Testis (tissue), 3 donors: ENCODE data around the gene MYOZ3. TPM values are rescaled to one million over a fixed set of nuclear protein-coding genes. Genes with fewer than 3 reads are reported as not detected.
A peak's percentile ranks its signal among the peaks of the same experiment; 100 is the strongest.

Source experiments
- DNase-seq: peaks from one replicate; pipeline ENCODE4 v3.0.0-alpha.2; 2019
- H3K27ac ChIP-seq, 2 donors: fragments of 200-600 bp; sonication (generic); one replicate each; pipeline ENCODE4 v1.5.1; 2019
- H3K27me3 ChIP-seq: fragments of 200-600 bp; sonication (generic); one replicate; pipeline ENCODE4 v1.5.1; 2019
- H3K36me3 ChIP-seq: fragments of 200-600 bp; sonication (generic); one replicate; pipeline ENCODE4 v1.5.1; 2017; ENCODE audit warnings: low read depth; ENCODE audit errors: missing control alignments
- H3K4me1 ChIP-seq: fragments of 200-600 bp; sonication (generic); one replicate; pipeline ENCODE4 v1.5.1; 2019
- H3K4me3 ChIP-seq, 2 donors: fragments of 200-600 bp; sonication (generic); one replicate each; pipeline ENCODE4 v1.5.1; 2017 to 2019
- H3K9me3 ChIP-seq: fragments of 200-600 bp; sonication (generic); one replicate; pipeline ENCODE4 v1.5.1; 2017
- CTCF ChIP-seq, 3 experiments: fragments of 450-650 bp in 2 of 3; fragments of 200-600 bp in 1 of 3; sonication (generic) in 1 of 3; IDR thresholded peaks; one replicate each; pipeline ENCODE4 v1.5.1; 2016 to 2019; ENCODE audit warnings: antibody characterized with exemption in 3 of 3, mild to moderate bottlenecking in 2 of 3, moderate library complexity in 1 of 3
- POLR2A ChIP-seq: fragments of 450-650 bp; IDR thresholded peaks from one replicate; pipeline ENCODE4 v1.6.1; 2017; ENCODE audit warnings: antibody characterized with exemption, mild to moderate bottlenecking, moderate library complexity
- WGBS, 2 donors: methylation state at CpG; one replicate each; pipeline ENCODE4 v1.1.5; 2018; 5-methylcytosine and 5-hydroxymethylcytosine counted together
- intact Hi-C: fragments of 100-400 bp; cut with DNase I; formaldehyde crosslinking; loops from one replicate; pipeline ENCODE4 v1.15.1; 2023; ENCODE audit warnings: low total_unique reads
- polyA plus RNA-seq: library from polyadenylated mRNA; stranded (reverse); fragments of 350-450 nt; fragmentation: Illumina TruSeq; extraction: RNeasy Lipid Tissue Mini Kit (QIAGEN cat#74804); gene quantifications from one replicate; pipeline ENCODE4 v1.2.3, GENCODE V29; 2014; ENCODE audit warnings: low read depth, low replicate concordance; ENCODE audit not compliant: insufficient read depth
- total RNA-seq, 2 donors: library from RNA; depleted of rRNA; stranded (reverse); fragments of >200 nt; gene quantifications; one replicate each; pipeline ENCODE4 v1.2.3, GENCODE V29; 2016

Gene MYOZ3
- total and polyA plus RNA-seq, 3 donors from 2014 or later, result 10.4 to 12.7 (median 12.0) TPM

- Histone ChIP-seq H3K4me1 (peaks cover 69% of the 10 kb centered on the region), H3K4me3 (no peak overlapping the region), H3K9me3 (no peaks in the 10 kb centered on the region), H3K36me3 (no peaks in the 10 kb centered on the region), H3K27me3 (no peaks in the 10 kb centered on the region), H3K27ac (peak overlapping the region; percentile 42 to 88)
- no peak for TF ChIP-seq CTCF (IDR thresholded peaks at IDR 0.05)
- TF ChIP-seq POLR2A, result no peak
- intact Hi-C loops, result no loop called here
- no peak for DNase-seq
- WGBS, 2 donors, result 75 to 78% methylated on average over 6 of the region's 6 CpGs
Measured at GRCh38 chr5:150638488-150639376, 22.3 kb upstream of the MYOZ3 start.

GRCh38 chr5:150639377-150639692 lies 21.7 kb upstream of the MYOZ3 start:
- 76 to 93% methylated on average over 3 of the region's 3 CpGs for whole genome bisulfite sequencing, 2 donors
- no peak for DNase-seq
- Histone ChIP-seq H3K4me3 (no peak overlapping the region), H3K27me3 (no peaks in the 10 kb centered on the region), H3K4me1 (peaks cover 73% of the 10 kb centered on the region), H3K36me3 (no peaks in the 10 kb centered on the region), H3K9me3 (no peaks in the 10 kb centered on the region), H3K27ac (peak overlapping the region; percentile 42 to 88)
- TF ChIP-seq POLR2A (no peak), CTCF (IDR thresholded peaks at IDR 0.05) (no peak)
- intact Hi-C loops, result no loop called here

- peak; percentile 48 for DNase-seq
- Histone ChIP-seq H3K36me3 (no peaks in the 10 kb centered on the region), H3K27ac (peak overlapping the region; percentile 42 to 88), H3K9me3 (no peaks in the 10 kb centered on the region), H3K27me3 (no peaks in the 10 kb centered on the region), H3K4me3 (no peak overlapping the region), H3K4me1 (peaks cover 77% of the 10 kb centered on the region)
- no peak for TF ChIP-seq POLR2A
- TF ChIP-seq CTCF (IDR thresholded peaks at IDR 0.05), result no peak
- intact Hi-C loops, result no loop called here
- WGBS, 2 donors, result 49 to 56% methylated on average over 5 of the region's 5 CpGs
Measured at GRCh38 chr5:150639751-150640150, 21.3 kb upstream of the MYOZ3 start.

GRCh38 chr5:150640311-150641005 lies 20.6 kb upstream of the MYOZ3 start, which contains the start of gene SYNPO:
SYNPO (plus strand) TSS chr5:150640660; CDS start chr5:150648276, 7,616 bp downstream.
- 21 to 32% methylated on average over 13 to 14 of the region's 14 CpGs for WGBS, 2 donors
- peak; percentile 85 for DNase-seq
- Histone ChIP-seq H3K4me1 (peaks cover 84% of the 10 kb centered on the region), H3K27me3 (no peaks in the 10 kb centered on the region), H3K27ac (peak within 1 kb of the TSS; percentile 79 to 88), H3K9me3 (no peaks in the 10 kb centered on the region), H3K4me3 (peak within 1 kb of the TSS; percentile 5 to 57), H3K36me3 (no peaks in the 10 kb centered on the region)
- TF ChIP-seq CTCF (IDR thresholded peaks at IDR 0.05) (no peak), POLR2A (no peak)
- intact Hi-C loops, result no loop called here
